Ishikawa (cell line): ENCODE results near the gene MOGAT3.

Source experiments
- CEBPB ChIP-seq: IDR thresholded peaks from 2 replicates; pipeline ENCODE4 v1.6.1; 2012
- CREB1 ChIP-seq: IDR thresholded peaks from 2 replicates; pipeline ENCODE4 v1.6.1; 2012; ENCODE audit warnings: low read depth
- EGR1 ChIP-seq: IDR thresholded peaks from 2 replicates; pipeline ENCODE4 v1.6.1; 2012
- EP300 ChIP-seq: IDR thresholded peaks from 2 replicates; pipeline ENCODE4 v1.6.1; 2012; ENCODE audit warnings: borderline replicate concordance
- FOXM1 ChIP-seq: IDR thresholded peaks from 2 replicates; pipeline ENCODE4 v1.6.1; 2012; ENCODE audit warnings: low read depth, borderline replicate concordance
- MAX ChIP-seq: IDR thresholded peaks from 2 replicates; pipeline ENCODE4 v1.6.1; 2012
- NFIC ChIP-seq: IDR thresholded peaks from 2 replicates; pipeline ENCODE4 v1.6.1; 2012
- RAD21 ChIP-seq: IDR thresholded peaks from 2 replicates; pipeline ENCODE4 v1.6.1; 2012; ENCODE audit warnings: low read depth
- REST ChIP-seq: IDR thresholded peaks from 2 replicates; pipeline ENCODE4 v1.6.1; 2012; ENCODE audit warnings: low read depth, mild to moderate bottlenecking
- TAF1 ChIP-seq: IDR thresholded peaks from 2 replicates; pipeline ENCODE4 v1.6.1; 2012; ENCODE audit warnings: low read depth, mild to moderate bottlenecking
- TCF12 ChIP-seq: IDR thresholded peaks from 2 replicates; pipeline ENCODE4 v1.6.1; 2012; ENCODE audit warnings: low read depth
- TEAD4 ChIP-seq: IDR thresholded peaks from 2 replicates; pipeline ENCODE4 v1.6.1; 2012
- USF1 ChIP-seq: IDR thresholded peaks from 2 replicates; pipeline ENCODE4 v1.6.1; 2012
- YY1 ChIP-seq: IDR thresholded peaks from 2 replicates; pipeline ENCODE4 v1.6.1; 2012; ENCODE audit warnings: low read depth
- ZBTB7A ChIP-seq: IDR thresholded peaks from 2 replicates; pipeline ENCODE4 v1.6.1; 2012; ENCODE audit warnings: low read depth

The MOGAT3 gene

GRCh38 chr7:101210143-101210542, 9.3 kb upstream of the MOGAT3 start:
- TF ChIP-seq TCF12 (no peak), RAD21 (no peak), YY1 (no peak), CREB1 (no peak), TAF1 (no peak), NFIC (no peak), TEAD4 (no peak), EGR1 (no peak), ZBTB7A (no peak), EP300 (no peak), REST (no peak), MAX (no peak), CEBPB (no peak), USF1 (no peak), FOXM1 (no peak)

- TF ChIP-seq EP300 = no peak
Observed at GRCh38 chr7:101208794-101209193, 8.0 kb upstream of the MOGAT3 start.

GRCh38 chr7:101207459-101207858, 6.6 kb upstream of the MOGAT3 start:
- TF ChIP-seq TEAD4 (no peak), CREB1 (no peak), RAD21 (no peak), TAF1 (no peak), USF1 (no peak), EGR1 (no peak), YY1 (no peak), FOXM1 (no peak), NFIC (no peak), MAX (no peak), TCF12 (no peak), REST (no peak)

- TF ChIP-seq CEBPB = no peak
- TF ChIP-seq FOXM1 = no peak
Observed at GRCh38 chr7:101206665-101207042, 5.8 kb upstream of the MOGAT3 start.

- TF ChIP-seq EP300 (no peak), NFIC (no peak), TEAD4 (no peak), EGR1 (no peak), REST (no peak), RAD21 (no peak), MAX (no peak), TCF12 (no peak), USF1 (no peak), YY1 (no peak), TAF1 (no peak), CREB1 (no peak), CEBPB (no peak), FOXM1 (no peak), ZBTB7A (no peak)
Observed at GRCh38 chr7:101205901-101206664, 5.2 kb upstream of the MOGAT3 start.
